Stimulated activated CD4-positive, alpha-beta T cell treated with anti-CD3 and anti-CD28 coated beads, TNF-alpha, amount 100 ng/mL, for 1 hour (primary cell): ENCODE results near the gene SPATA20.

Source experiments
- DNase-seq, 3 donors: peaks; one replicate each; pipeline ENCODE4 v3.0.0-alpha.2; 2020; ENCODE audit warnings: low read depth in 3 of 3, low spot score in 1 of 3

Gene SPATA20

GRCh38 chr17:50538549-50539410 is 8.2 kb upstream of the SPATA20 start:
- no peak for DNase-seq

- DNase-seq = no peak
Measured at GRCh38 chr17:50539762-50540559, 7.0 kb upstream of the SPATA20 start.

- no peak for DNase-seq
Measured at GRCh38 chr17:50540560-50541401, 6.2 kb upstream of the SPATA20 start.

- DNase-seq = no peak
Measured at GRCh38 chr17:50541402-50541715, 5.6 kb upstream of the SPATA20 start.

GRCh38 chr17:50541716-50542688 is 5.0 kb upstream of the SPATA20 start:
- peak; percentile 61 to 81 (median 64) for DNase-seq

GRCh38 chr17:50542795-50543774 is 3.9 kb upstream of the SPATA20 start:
- no peak for DNase-seq

GRCh38 chr17:50544516-50544915 is 2.5 kb upstream of the SPATA20 start:
- no peak for DNase-seq

- DNase-seq = no peak
Measured at GRCh38 chr17:50545311-50545710, 1.7 kb upstream of the SPATA20 start.

GRCh38 chr17:50546701-50547034 is 306 bp upstream of the SPATA20 start:
- DNase-seq = no peak

- no peak for DNase-seq
Measured at GRCh38 chr17:50547736-50548083, 736 bp downstream of the SPATA20 start.

- no peak for DNase-seq
Measured at GRCh38 chr17:50548831-50549230, 1.9 kb downstream of the SPATA20 start.

GRCh38 chr17:50549256-50549941 is 2.4 kb downstream of the SPATA20 start:
- no peak for DNase-seq

- DNase-seq = no peak
Measured at GRCh38 chr17:50549969-50550368, 3.0 kb downstream of the SPATA20 start.

GRCh38 chr17:50550661-50551432 is 3.9 kb downstream of the SPATA20 start:
- no peak for DNase-seq

GRCh38 chr17:50551433-50551815 is 4.5 kb downstream of the SPATA20 start:
- no peak for DNase-seq

GRCh38 chr17:50551884-50552283 is 4.9 kb downstream of the SPATA20 start:
- DNase-seq = no peak

GRCh38 chr17:50554201-50554600 is 7.2 kb downstream of the SPATA20 start:
- no peak for DNase-seq

GRCh38 chr17:50556803-50557202 is 9.8 kb downstream of the SPATA20 start:
- no peak for DNase-seq
